Urinary bladder (tissue), 4 donors: ENCODE results near the gene DLEC1. TPM values are rescaled to one million over a fixed set of nuclear protein-coding genes. Genes with fewer than 3 reads are reported as not detected.
"Not testable (repeated sequence)": the region's sequence is repeated elsewhere in the genome, so short reads cannot be mapped to it uniquely, and the experiment has no call there.

Experiments used
- DNase-seq: peaks from one replicate; pipeline ENCODE4 v3.0.0-alpha.2; 2015; ENCODE audit errors: extremely low spot score
- H3K27ac ChIP-seq: one replicate; pipeline ENCODE4 v1.5.1; 2013; ENCODE audit warnings: low read depth, mild to moderate bottlenecking, moderate library complexity
- H3K36me3 ChIP-seq: one replicate; pipeline ENCODE4 v1.6.1; 2013; ENCODE audit warnings: mild to moderate bottlenecking, moderate library complexity; ENCODE audit not compliant: insufficient read depth
- H3K4me1 ChIP-seq: one replicate; pipeline ENCODE4 v1.6.1; 2013; ENCODE audit warnings: mild to moderate bottlenecking, moderate library complexity; ENCODE audit not compliant: insufficient read depth
- H3K4me3 ChIP-seq: one replicate; pipeline ENCODE4 v1.5.1; 2013; ENCODE audit warnings: low read depth, low read length
- WGBS: extraction: QIAGEN DNeasy Blood & Tissue Kit; methylation state at CpG from one replicate; pipeline ENCODE4 v1.1.7; 2013; 5-methylcytosine and 5-hydroxymethylcytosine counted together
- polyA plus RNA-seq: library from polyadenylated mRNA; stranded (reverse); fragments of 200-250 nt; gene quantifications from one replicate; pipeline ENCODE4 v1.2.3, GENCODE V29; 2013
- total RNA-seq: library from RNA; depleted of rRNA; stranded (reverse); fragments of >200 nt; gene quantifications from one replicate; pipeline ENCODE4 v1.2.3, GENCODE V29; 2014
- donor health status: healthy with polysubstance abuse.
- donor health status: healthy.

Gene DLEC1
- total and polyA plus RNA-seq, 2 donors, result 0.29 to 0.42 TPM

DNA sequence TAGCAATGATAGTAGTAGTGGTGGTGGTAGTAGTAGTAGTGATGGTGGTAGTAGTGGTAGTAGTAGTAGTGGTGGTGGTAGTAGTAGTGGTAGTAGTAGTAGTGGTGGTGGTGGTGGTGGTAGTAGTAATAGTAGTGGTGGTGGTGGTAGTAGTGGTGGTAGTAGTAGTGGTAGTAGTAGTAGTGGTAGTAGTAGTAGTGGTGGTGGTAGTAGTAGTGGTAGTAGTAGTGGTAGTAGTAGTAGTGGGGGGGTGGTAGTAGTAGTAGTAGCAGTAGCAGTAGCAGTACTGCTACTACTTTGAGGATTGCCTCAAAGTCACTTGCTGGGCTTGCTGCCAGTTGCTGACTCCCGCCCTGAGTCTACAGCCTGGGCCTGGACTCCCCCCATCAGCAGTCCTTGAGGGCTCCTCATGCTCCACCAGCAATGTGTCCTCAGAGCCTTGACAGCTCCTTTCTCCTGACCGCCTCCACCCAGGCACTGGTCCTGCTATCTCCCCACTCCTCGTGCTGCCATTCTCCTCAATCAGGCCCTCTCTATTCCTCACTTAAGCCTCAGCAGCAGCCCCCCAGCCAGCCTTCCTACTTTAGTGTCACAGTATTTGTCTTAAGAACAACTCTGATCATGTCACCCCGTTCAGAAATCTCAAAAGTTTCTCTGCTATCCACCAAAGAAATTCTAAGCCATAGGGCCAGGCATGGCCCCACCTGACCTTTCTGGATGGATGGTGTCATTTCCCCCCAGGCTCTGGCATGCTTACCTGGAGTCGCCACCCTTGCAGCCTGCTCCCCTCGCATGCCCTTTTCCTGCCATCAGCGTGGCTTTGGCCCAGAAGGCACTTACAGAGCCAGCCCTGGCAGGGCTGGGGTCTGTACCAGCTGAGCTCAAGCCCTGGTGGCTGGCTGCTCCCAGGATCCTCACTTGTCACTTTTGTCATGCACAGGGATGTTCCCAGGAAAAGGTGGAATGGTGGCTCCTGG is 45.6 kb downstream of the DLEC1 start:
- 66% methylated on average over 7 of the region's 7 CpGs for WGBS
- Histone ChIP-seq H3K36me3 (no peaks in the 10 kb centered on the region), H3K4me3 (no peak overlapping the region), H3K4me1 (no peaks in the 10 kb centered on the region), H3K27ac (no peak overlapping the region)
- no peak for DNase-seq

GRCh38 chr3:38085311-38085942 is 46.4 kb downstream of the DLEC1 start:
- Histone ChIP-seq H3K36me3 (no peaks in the 10 kb centered on the region), H3K27ac (no peak overlapping the region), H3K4me3 (no peak overlapping the region), H3K4me1 (no peaks in the 10 kb centered on the region)
- 84% methylated on average over 11 of the region's 11 CpGs for WGBS
- DNase-seq, result no peak

DNA sequence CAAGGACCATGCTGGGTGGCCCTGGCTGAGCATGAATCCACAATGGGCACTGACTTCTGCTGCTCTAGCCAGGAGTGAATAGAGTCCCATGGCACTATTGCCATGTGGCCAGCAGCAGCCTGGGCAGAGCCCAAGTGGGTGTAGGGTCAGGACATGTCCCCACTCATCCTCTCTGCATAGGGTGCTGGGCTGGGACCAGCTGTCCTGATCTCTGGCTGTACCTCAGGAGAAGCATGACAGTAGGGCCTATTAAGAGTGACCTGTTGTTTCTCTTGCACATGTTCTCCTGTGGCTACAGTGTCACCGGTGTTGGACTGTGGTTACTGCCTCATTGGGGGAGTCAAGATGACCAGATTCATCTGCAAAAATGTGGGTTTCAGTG is 46.9 kb downstream of the DLEC1 start:
- 92% methylated on average over 1 of the region's 1 CpG for WGBS
- H3K27ac ChIP-seq, result no peak overlapping the region
- no peak for DNase-seq
- H3K4me3 ChIP-seq, result no peak overlapping the region
- no peaks in the 10 kb centered on the region for H3K36me3 ChIP-seq
- no peaks in the 10 kb centered on the region for H3K4me1 ChIP-seq

DNA sequence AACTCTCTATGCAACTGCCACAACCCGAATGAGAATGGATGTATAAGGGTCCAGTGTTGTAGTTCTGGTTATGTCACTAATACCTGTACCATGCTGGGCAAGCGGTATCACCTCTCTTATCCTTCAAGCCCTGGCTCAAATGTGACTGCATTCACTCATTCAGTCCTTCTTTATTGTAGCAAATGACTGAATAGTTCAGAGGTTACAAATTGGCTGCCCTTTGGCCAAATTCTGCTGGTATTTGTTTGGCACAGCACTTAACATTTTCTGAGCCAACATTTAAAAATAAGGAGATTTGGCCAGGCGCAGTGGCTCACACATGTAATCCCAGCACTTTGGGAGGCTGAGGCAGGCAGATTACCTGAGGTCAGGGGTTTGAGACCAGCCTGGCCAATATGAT is 47.5 kb downstream of the DLEC1 start:
- Histone ChIP-seq H3K36me3 (no peaks in the 10 kb centered on the region), H3K4me1 (no peaks in the 10 kb centered on the region), H3K27ac (no peak overlapping the region), H3K4me3 (no peak overlapping the region)
- DNase-seq, result no peak
- 87% methylated on average over 3 of the region's 3 CpGs for WGBS

- not testable (repeated sequence) for H3K36me3 ChIP-seq, DNase-seq, H3K4me3 ChIP-seq, H3K4me1 ChIP-seq, H3K27ac ChIP-seq
Observed at GRCh38 chr3:38087278-38087677, 48.3 kb downstream of the DLEC1 start.

GRCh38 chr3:38088126-38089078 is 49.4 kb downstream of the DLEC1 start:
- Histone ChIP-seq H3K4me1 (no peaks in the 10 kb centered on the region), H3K36me3 (no peaks in the 10 kb centered on the region), H3K4me3 (no peak overlapping the region), H3K27ac (no peak overlapping the region)
- DNase-seq, result no peak
- WGBS, result 90% methylated on average over 11 of the region's 11 CpGs

DNA sequence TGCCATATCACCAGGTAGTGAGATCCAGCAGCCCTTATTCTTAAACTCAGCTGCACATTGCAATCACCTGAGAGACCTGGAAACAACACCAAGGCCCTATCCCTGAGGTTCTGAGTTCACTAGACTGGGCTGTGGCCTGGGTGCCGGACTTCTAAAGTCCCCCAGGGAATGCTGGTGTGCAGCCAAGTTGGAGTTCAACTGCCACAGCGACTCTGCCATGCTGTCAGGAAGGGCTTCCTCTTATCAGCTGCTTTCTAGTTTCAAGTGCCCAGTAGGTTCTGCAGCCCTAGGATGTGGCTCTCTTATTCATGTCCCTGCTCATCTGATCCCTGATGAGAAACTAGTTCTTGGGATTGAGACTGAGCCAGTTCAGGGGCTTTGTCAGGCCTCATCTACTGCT is 50.2 kb downstream of the DLEC1 start:
- DNase-seq, result no peak
- WGBS, result 78% methylated on average over 2 of the region's 2 CpGs
- no peak overlapping the region for H3K4me3 ChIP-seq
- no peaks in the 10 kb centered on the region for H3K4me1 ChIP-seq
- no peak overlapping the region for H3K27ac ChIP-seq
- H3K36me3 ChIP-seq, result no peaks in the 10 kb centered on the region

DNA sequence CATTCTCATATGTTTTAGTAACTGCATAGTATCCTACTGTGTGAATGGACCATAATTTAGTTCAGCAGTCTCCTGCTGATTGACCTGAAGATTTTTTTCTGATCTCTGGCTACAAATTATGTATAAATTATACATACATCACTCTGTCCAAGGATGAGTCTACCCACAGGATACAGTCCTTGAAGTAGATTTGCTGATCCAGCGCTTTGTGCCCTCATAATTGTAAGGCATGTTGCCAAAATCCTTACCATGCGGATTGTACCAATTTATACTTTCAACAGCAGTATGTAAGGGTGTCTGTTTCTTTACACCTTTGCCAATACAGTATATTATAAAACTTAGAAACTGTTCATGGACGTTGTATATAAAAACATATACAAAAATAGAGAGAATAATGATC is 51.4 kb downstream of the DLEC1 start:
- H3K4me3 ChIP-seq, result no peak overlapping the region
- no peak for DNase-seq
- WGBS, result 87% methylated on average over 3 of the region's 3 CpGs

GRCh38 chr3:38094999-38095398 is 56.0 kb downstream of the DLEC1 start:
- no peak for DNase-seq
- no peaks in the 10 kb centered on the region for H3K36me3 ChIP-seq
- 91% methylated on average over 3 of the region's 3 CpGs for WGBS

More for the DNA sequence above, 51.4 kb downstream of the DLEC1 start:
- H3K4me1 ChIP-seq, result no peaks in the 10 kb centered on the region
- no peaks in the 10 kb centered on the region for H3K36me3 ChIP-seq
- no peak overlapping the region for H3K27ac ChIP-seq

GRCh38 chr3:38095669-38096483 is 56.9 kb downstream of the DLEC1 start:
- DNase-seq, result no peak
- H3K4me1 ChIP-seq, result no peaks in the 10 kb centered on the region
- WGBS, result 77% methylated on average over 6 of the region's 6 CpGs
- no peak overlapping the region for H3K4me3 ChIP-seq
- H3K36me3 ChIP-seq, result no peaks in the 10 kb centered on the region
- no peak overlapping the region for H3K27ac ChIP-seq

More at GRCh38 chr3:38094999-38095398, 56.0 kb downstream of the DLEC1 start:
- Histone ChIP-seq H3K4me3 (no peak overlapping the region), H3K27ac (no peak overlapping the region), H3K4me1 (no peaks in the 10 kb centered on the region)

DNA sequence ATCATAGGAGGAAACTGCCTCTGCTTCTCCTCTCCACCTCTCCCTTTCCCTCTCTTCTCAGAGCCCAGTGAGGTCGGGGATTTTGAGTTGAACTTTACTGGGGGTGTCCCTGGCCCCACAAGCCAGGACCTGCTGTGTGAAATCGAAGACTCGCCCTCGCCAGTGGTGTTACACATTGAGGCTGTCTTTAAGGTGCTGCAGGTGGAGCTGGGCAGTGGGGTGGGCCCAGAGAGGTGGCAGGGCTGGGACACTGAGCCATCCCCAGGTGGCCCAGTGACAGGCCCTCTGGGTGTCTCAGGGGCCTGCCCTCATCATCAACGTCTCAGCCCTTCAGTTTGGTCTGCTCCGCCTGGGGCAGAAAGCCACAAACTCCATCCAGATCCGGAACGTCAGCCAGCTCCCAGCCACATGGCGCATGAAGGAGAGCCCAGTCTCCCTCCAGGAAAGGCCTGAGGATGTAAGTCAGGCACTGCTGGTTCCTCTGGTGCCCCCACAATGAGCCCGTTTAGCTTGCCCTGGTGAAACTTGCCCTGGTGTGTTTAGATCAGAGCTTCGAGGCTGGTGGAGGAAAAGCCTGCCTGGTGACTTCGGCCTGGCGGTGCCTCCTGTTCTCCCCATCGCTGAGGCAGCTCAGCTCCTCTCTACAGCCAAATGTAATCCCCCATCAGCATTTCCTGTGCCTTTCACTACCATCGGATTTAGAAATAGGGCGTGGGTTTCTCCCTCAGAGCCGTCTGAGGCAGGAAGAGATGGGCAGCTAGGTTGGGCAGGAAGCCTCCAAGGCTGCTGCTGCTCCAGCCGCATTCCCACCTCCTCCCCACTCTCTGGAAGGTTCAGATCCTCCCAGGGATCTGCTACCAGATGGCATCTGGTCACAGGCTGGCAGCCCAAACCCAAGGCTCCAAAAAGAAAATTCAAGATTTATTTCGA is 58.7 kb downstream of the DLEC1 start:
- Histone ChIP-seq H3K36me3 (no peaks in the 10 kb centered on the region), H3K27ac (no peak overlapping the region), H3K4me3 (no peak overlapping the region), H3K4me1 (no peaks in the 10 kb centered on the region)
- 78% methylated on average over 19 of the region's 19 CpGs for WGBS
- no peak for DNase-seq

GRCh38 chr3:38098376-38098723 is 59.3 kb downstream of the DLEC1 start:
- H3K36me3 ChIP-seq, result no peaks in the 10 kb centered on the region
- WGBS, result 82% methylated on average over 9 of the region's 9 CpGs
- H3K4me1 ChIP-seq, result no peaks in the 10 kb centered on the region
- H3K4me3 ChIP-seq, result no peak overlapping the region
- DNase-seq, result no peak
- H3K27ac ChIP-seq, result no peak overlapping the region
